SJSA1 (cell line): ENCODE results near the gene CLSTN1. TPM values are rescaled to one million over a fixed set of nuclear protein-coding genes. Genes with fewer than 3 reads are reported as not detected.
"Not testable (repeated sequence)": the region's sequence is repeated elsewhere in the genome, so short reads cannot be mapped to it uniquely, and the experiment has no call there.

Source experiments
- DNase-seq, 2 experiments: peaks; one replicate each; pipeline ENCODE4 v3.0.0-alpha.2; 2015 to 2020; ENCODE audit warnings: low spot score in 2 of 2, low read depth in 1 of 2
- H3K27ac ChIP-seq: fragments of 250-450 bp; sonication (Bioruptor Pico); 2 replicates; pipeline ENCODE4 v1.5.1; 2020; ENCODE audit warnings: mild to moderate bottlenecking, moderate library complexity
- H3K27me3 ChIP-seq: fragments of 250-450 bp; sonication (Bioruptor Pico); replicated peaks from 2 replicates; pipeline ENCODE4 v1.5.1; 2020; ENCODE audit warnings: mild to moderate bottlenecking, moderate library complexity
- H3K36me3 ChIP-seq: fragments of 250-450 bp; sonication (Bioruptor Pico); 2 replicates; pipeline ENCODE4 v1.5.1; 2020; ENCODE audit warnings: mild to moderate bottlenecking
- H3K4me1 ChIP-seq: fragments of 250-450 bp; sonication (Bioruptor Pico); replicated peaks from 2 replicates; pipeline ENCODE4 v1.6.1; 2021; ENCODE audit warnings: mild to moderate bottlenecking
- H3K4me3 ChIP-seq: fragments of 250-450 bp; sonication (Bioruptor Pico); 2 replicates; pipeline ENCODE4 v1.5.1; 2020; ENCODE audit warnings: mild to moderate bottlenecking
- H3K9me3 ChIP-seq: fragments of 250-450 bp; sonication (Bioruptor Pico); replicated peaks from 2 replicates; pipeline ENCODE4 v1.5.1; 2020; ENCODE audit warnings: mild to moderate bottlenecking
- total RNA-seq: library from RNA; depleted of rRNA; stranded (reverse); fragments of >200 nt; shearing (Covaris generic); gene quantifications from 2 replicates; pipeline ENCODE4 v1.2.3, GENCODE V29; 2014

The CLSTN1 gene
- total RNA-seq, 1 experiment from 2014 or later = 64.3 TPM

- Histone ChIP-seq H3K27me3 (no peaks in the 10 kb centered on the region), H3K27ac (peak overlapping the region; percentile 97)
These were observed 55.6 kb downstream of the CLSTN1 start for GRCh38 chr1:9767964-9768668.

GRCh38 chr1:9766759-9767442 lies 56.9 kb downstream of the CLSTN1 start:
- Histone ChIP-seq H3K27me3 (no peaks in the 10 kb centered on the region), H3K4me1 (peaks cover 30% of the 10 kb centered on the region)

More at GRCh38 chr1:9767964-9768668, 55.6 kb downstream of the CLSTN1 start:
- no peak for DNase-seq
- Histone ChIP-seq H3K36me3 (peaks cover 12% of the 10 kb centered on the region), H3K4me1 (peaks cover 30% of the 10 kb centered on the region), H3K4me3 (no peak overlapping the region), H3K9me3 (no peaks in the 10 kb centered on the region)

DNA sequence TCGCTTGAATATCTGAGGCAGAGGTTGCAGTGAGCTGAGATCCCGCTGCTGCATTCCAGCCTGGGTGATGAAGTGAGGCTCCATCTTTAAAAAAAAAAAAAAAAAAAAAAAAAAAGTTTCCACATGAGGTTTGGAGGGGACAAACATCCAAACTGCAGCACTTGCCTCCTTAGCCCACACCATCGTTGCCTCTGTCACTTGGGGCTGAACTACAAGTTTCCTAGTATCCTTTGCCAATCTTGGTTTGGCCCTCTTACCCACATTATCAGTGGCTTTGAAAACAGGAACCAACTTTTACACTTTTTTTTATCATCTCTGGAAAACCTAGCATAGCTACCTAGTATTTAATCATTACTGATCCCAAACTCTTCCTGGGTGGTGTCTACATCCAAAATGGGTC lies 59.2 kb downstream of the CLSTN1 start:
- H3K4me1 ChIP-seq = peaks cover 30% of the 10 kb centered on the region
- no peaks in the 10 kb centered on the region for H3K9me3 ChIP-seq
- DNase-seq = no peak
- no peak overlapping the region for H3K27ac ChIP-seq
- H3K4me3 ChIP-seq = no peak overlapping the region
- no peaks in the 10 kb centered on the region for H3K27me3 ChIP-seq
- no peaks in the 10 kb centered on the region for H3K36me3 ChIP-seq

More at GRCh38 chr1:9766759-9767442, 56.9 kb downstream of the CLSTN1 start:
- H3K36me3 ChIP-seq = 0 out of 2 replicates have a peak, but pooled peaks cover 4% of the 10 kb centered on the region
- peak overlapping the region; percentile 97 for H3K27ac ChIP-seq
- no peaks in the 10 kb centered on the region for H3K9me3 ChIP-seq
- no peak overlapping the region for H3K4me3 ChIP-seq
- DNase-seq = peak; percentile 96

GRCh38 chr1:9763914-9764313 lies 59.9 kb downstream of the CLSTN1 start:
- Histone ChIP-seq H3K27me3 (no peaks in the 10 kb centered on the region), H3K4me1 (peaks cover 30% of the 10 kb centered on the region), H3K36me3 (no peaks in the 10 kb centered on the region), H3K9me3 (no peaks in the 10 kb centered on the region), H3K27ac (no peak overlapping the region), H3K4me3 (no peak overlapping the region)
- no peak for DNase-seq

DNA sequence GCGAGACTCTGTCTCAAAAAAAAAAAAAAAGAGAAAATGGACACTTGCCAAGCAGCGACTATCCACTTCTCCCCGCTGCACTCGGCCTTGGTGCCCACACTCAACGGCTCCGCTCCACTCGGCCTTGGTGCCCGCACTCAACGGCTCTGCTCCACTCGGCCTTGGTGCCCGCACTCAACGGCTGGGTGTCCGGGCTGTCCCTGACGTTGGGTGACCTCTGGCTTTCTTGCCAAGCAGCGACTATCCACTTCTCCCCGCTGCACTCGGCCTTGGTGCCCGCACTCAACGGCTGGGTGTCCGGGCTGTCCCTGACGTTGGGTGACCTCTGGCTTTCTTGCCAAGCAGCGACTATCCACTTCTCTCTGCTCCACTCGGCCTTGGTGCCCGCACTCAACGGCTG lies 61.3 kb downstream of the CLSTN1 start:
- peaks cover 25% of the 10 kb centered on the region for H3K4me1 ChIP-seq
- not testable (repeated sequence) for H3K36me3 ChIP-seq, H3K27ac ChIP-seq, H3K9me3 ChIP-seq, H3K4me3 ChIP-seq, DNase-seq, H3K27me3 ChIP-seq

DNA sequence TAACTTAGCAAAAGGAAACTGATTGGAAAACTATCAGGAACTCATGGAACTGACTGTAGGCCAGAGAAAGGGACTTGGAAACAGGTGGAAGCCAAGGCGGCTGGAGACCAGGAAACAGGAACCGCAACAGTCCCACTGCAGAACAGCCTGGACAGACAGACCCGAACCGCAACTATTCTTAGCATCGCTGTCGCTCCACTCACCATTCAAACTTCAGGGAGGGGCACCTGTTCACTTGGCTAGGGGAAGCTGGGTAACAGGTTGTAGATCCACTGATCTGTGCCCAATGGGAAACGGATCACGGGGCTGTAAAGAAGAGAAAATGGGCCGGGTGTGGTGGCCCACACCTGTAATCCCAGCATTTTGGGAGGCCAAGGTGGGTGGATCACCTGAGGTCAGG lies 61.9 kb downstream of the CLSTN1 start:
- Histone ChIP-seq H3K9me3 (no peaks in the 10 kb centered on the region), H3K4me3 (no peak overlapping the region), H3K36me3 (no peaks in the 10 kb centered on the region), H3K4me1 (peaks cover 19% of the 10 kb centered on the region), H3K27ac (no peak overlapping the region), H3K27me3 (no peaks in the 10 kb centered on the region)
- no peak for DNase-seq

- Histone ChIP-seq H3K9me3 (no peaks in the 10 kb centered on the region), H3K4me3 (no peak overlapping the region), H3K4me1 (peaks cover 19% of the 10 kb centered on the region), H3K27me3 (no peaks in the 10 kb centered on the region), H3K36me3 (no peaks in the 10 kb centered on the region), H3K27ac (no peak overlapping the region)
- DNase-seq = no peak
These were observed 62.9 kb downstream of the CLSTN1 start for GRCh38 chr1:9760824-9761223.

DNA sequence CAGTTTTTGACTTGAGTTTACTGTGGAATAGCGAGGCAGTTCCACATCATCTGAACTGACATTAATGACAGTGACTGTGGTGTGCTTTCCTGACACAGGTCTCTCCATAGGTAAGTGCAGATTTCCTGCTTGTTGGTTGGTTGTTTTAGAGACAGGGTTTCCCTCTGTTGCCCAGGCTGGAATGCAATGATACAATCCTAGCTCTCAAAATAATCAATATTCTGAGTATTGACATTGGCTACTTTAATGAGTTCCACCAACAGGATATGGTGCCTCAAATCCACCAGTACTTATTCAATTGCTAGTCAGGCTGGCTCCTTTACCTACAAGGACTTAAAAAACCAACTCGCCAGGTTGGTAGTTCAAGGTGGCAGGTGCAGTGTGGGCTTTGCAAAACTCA lies 63.8 kb downstream of the CLSTN1 start:
- Histone ChIP-seq H3K27me3 (no peaks in the 10 kb centered on the region), H3K4me3 (no peak overlapping the region), H3K36me3 (no peaks in the 10 kb centered on the region; the same call in 1 of the 2 replicates), H3K9me3 (no peaks in the 10 kb centered on the region), H3K4me1 (peaks cover 19% of the 10 kb centered on the region), H3K27ac (no peak overlapping the region)
- no peak for DNase-seq

DNA sequence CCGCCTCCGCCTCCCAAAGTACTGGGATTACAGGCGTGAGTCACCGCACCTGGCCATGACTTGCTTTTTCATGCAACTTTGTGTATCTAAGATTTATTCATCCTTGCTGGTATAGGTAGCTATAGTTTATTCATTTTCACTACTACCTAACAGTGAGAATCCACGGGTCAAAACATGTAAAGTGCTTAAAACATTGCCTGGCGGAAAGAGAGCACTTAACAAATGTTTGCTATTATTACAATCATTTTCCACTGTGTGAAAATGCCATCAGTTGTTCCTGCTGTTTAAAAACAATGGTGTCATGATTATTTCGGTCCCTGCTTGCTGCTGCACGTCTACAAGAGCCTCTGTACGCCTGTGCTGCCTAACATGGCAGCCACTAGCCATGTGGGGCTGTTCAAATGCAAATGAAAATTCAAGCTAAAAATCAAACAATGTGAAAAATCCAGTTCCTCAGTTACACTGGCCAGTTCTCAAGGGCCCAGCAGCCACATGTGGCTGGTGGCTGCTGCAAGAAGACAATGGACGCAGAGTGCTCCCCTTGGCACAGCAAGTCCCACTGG lies 65.1 kb downstream of the CLSTN1 start:
- no peaks in the 10 kb centered on the region for H3K27me3 ChIP-seq
- H3K27ac ChIP-seq = no peak overlapping the region
- H3K4me1 ChIP-seq = peaks cover 18% of the 10 kb centered on the region
- no peak overlapping the region for H3K4me3 ChIP-seq
- no peaks in the 10 kb centered on the region for H3K9me3 ChIP-seq
- H3K36me3 ChIP-seq = peaks cover 13% of the 10 kb centered on the region
- no peak for DNase-seq

DNA sequence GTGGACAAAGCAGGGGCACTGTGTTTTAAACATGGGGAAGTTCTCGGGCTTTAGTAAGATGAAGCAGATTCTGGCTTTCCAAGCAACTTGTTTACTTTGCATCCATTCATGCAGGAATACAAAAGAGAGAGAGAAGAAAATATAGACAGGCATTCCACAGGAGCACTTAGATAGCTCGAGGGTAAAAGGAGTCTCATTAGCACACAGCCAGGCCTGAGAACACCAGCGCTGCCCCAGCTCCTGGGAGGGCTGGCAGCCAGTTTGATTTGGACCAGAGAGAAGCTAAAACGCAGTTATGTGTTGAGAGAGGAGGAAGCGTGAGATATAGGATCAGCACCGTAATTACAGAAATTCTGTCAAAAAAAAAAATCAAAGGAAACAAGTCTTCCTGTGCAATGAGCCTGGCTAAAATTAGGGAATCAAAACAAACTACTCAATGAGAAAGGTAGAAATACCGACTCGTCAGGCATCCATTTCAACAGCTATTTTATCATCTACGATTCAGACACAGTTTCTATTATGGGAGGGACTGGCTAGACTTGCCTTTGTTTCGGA lies 68.2 kb downstream of the CLSTN1 start:
- Histone ChIP-seq H3K36me3 (peaks cover 26% of the 10 kb centered on the region), H3K4me1 (peaks cover 18% of the 10 kb centered on the region), H3K9me3 (no peaks in the 10 kb centered on the region), H3K4me3 (no peak overlapping the region), H3K27me3 (no peaks in the 10 kb centered on the region), H3K27ac (no peak overlapping the region)
- DNase-seq = peak in 1 of 2 experiments; percentile 63

DNA sequence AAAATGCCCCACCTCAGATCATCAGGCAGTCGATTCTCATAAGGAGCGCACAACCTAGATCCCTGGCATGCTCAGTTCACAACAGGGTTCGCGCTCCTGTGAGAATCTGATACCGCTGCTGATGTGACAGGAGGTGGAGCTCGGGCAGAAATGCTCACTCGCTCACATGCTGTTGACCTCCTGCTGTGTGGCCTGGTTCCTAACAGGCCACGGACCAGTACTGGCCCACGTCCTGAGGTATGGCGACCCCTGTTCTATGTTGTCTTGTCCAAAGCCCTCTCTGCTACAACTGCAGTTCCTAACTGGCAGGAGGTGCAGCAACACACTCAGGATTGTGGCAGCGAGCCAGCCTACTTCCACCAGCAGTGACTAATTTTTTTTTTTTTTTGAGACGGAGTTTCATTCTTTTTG lies 70.6 kb downstream of the CLSTN1 start:
- Histone ChIP-seq H3K9me3 (no peaks in the 10 kb centered on the region), H3K27ac (no peak overlapping the region), H3K27me3 (no peaks in the 10 kb centered on the region), H3K4me1 (peaks cover 18% of the 10 kb centered on the region), H3K4me3 (no peak overlapping the region), H3K36me3 (peaks cover 44% of the 10 kb centered on the region)
- no peak for DNase-seq

DNA sequence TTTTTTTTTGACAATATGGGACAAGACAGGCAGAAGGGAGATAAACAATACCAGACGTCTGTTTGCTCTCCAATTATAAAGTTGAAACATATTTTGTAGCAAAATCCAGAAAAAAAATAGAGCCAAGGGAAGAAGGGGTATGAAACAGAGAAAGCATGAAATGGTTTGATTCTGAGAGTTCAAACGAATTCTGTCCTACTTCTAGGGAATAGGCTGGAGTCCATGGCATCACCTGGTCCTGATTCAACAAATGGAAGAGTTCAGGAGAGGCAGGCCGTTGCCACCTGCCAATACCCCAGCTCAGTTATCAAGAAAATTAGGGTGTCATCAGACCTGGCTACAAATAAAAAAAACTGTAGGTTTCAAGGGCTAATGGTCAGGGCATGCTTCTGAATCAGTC lies 71.8 kb downstream of the CLSTN1 start:
- peaks cover 18% of the 10 kb centered on the region for H3K4me1 ChIP-seq
- no peaks in the 10 kb centered on the region for H3K9me3 ChIP-seq
- H3K27ac ChIP-seq = no peak overlapping the region
- H3K4me3 ChIP-seq = no peak overlapping the region
- DNase-seq = no peak
- H3K27me3 ChIP-seq = no peaks in the 10 kb centered on the region
- H3K36me3 ChIP-seq = peaks cover 45% of the 10 kb centered on the region

GRCh38 chr1:9749361-9749760 lies 74.4 kb downstream of the CLSTN1 start:
- no peak for DNase-seq
- H3K4me3 ChIP-seq = no peak overlapping the region
- H3K27me3 ChIP-seq = no peaks in the 10 kb centered on the region
- peaks cover 40% of the 10 kb centered on the region for H3K36me3 ChIP-seq
- no peak overlapping the region for H3K27ac ChIP-seq
- H3K4me1 ChIP-seq = no peaks in the 10 kb centered on the region; the same call in 1 of the 2 replicates
- H3K9me3 ChIP-seq = no peaks in the 10 kb centered on the region

- H3K4me3 ChIP-seq = not testable (repeated sequence)
These were observed 75.4 kb downstream of the CLSTN1 start for GRCh38 chr1:9748391-9748790.

More at GRCh38 chr1:9748391-9748790, 75.4 kb downstream of the CLSTN1 start:
- H3K9me3 ChIP-seq, DNase-seq, H3K4me1 ChIP-seq, H3K27ac ChIP-seq, H3K27me3 ChIP-seq: not testable (repeated sequence)
- peaks cover 40% of the 10 kb centered on the region for H3K36me3 ChIP-seq
